Mammary epithelial cell (primary cell): ENCODE data around the gene ADRA2B.
"Not testable (repeated sequence)": the region's sequence is repeated elsewhere in the genome, so short reads cannot be mapped to it uniquely, and the experiment has no call there.

Experiments
- CTCF ChIP-seq, 2 donors: IDR thresholded peaks in 1 of 2; conservative IDR thresholded peaks in 1 of 2; 2 replicates each; pipeline ENCODE4 v1.5.1; 2011 to 2012; ENCODE audit warnings: inconsistent platforms in 2 of 2, low read length in 2 of 2, mild to moderate bottlenecking in 2 of 2, control low read depth in 1 of 2, low read depth in 1 of 2; ENCODE audit not compliant: insufficient read depth in 1 of 2; ENCODE audit errors: extremely low read depth in 1 of 2
- EZH2 ChIP-seq: IDR thresholded peaks from 2 replicates; pipeline ENCODE4 v1.6.1; 2012; ENCODE audit warnings: low read length, inconsistent platforms, borderline replicate concordance

- TF ChIP-seq CTCF (conservative IDR thresholded peaks at IDR 0.05 in 1 of 2, IDR thresholded peaks at IDR 0.05 in 1 of 2; ENCODE audit: extremely low read depth in 1 of 2, insufficient read depth in 1 of 2, low read depth in 1 of 2, low read length in 2 of 2); EZH2: not testable (repeated sequence)
These were observed 49.2 kb downstream of the ADRA2B start for GRCh38 chr2:96067098-96067660.
